ENCODE measurements around the gene NRP2. TPM values are rescaled to one million over a fixed set of nuclear protein-coding genes. Genes with fewer than 3 reads are reported as not detected.
A peak's percentile ranks its signal among the peaks of the same experiment; 100 is the strongest.

The NRP2 gene
- total and polyA plus RNA-seq, 7 experiments from 2014 or later: 0.35 to 23.7 (median 1.4) TPM

DNA sequence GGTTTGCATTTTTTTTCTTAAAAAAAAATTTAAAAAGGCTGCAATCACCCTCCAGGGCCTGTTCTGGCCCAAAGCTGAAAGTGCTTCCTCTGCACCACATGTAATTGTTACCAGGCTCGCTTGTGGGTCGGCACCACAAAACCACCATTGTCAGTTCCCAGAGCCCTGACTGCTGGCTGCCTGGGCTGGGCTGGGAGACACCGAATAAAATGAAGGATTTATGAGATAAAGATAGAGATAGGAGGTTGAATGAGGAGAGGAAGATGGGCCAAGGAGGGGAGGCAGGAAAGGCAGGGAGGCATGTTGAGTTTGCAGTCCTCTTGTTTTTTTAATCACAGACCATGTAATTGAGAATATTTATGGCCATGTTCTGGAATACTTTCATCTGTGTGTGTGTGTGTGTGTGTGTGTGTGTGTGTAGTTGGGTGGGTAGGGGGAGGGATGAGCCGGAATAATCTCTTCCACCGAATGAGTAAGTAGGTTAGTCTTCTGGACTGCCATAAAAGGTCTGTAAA is 14.7 kb downstream of the NRP2 start:
- Histone ChIP-seq H3K9me3 (ENCODE audit: control insufficient read depth in 2 of 3, low read length in 3 of 3) (no peaks in the 10 kb centered on the region), H3K27ac (ENCODE audit: low read depth, low read length) (no peak overlapping the region), H3K4me3 (ENCODE audit: low read length) (no peak overlapping the region), H3K4me1 (ENCODE audit: control insufficient read depth in 2 of 2, insufficient read depth in 2 of 2, low read length in 2 of 2) (no peaks in the 10 kb centered on the region), H3K27me3 (ENCODE audit: control insufficient read depth in 2 of 2, insufficient read depth in 2 of 2, low read length in 2 of 2) (no peaks in the 10 kb centered on the region), H3K36me3 (ENCODE audit: control insufficient read depth in 2 of 3, insufficient read depth in 3 of 3, low read length in 3 of 3) (no peaks in the 10 kb centered on the region)
- Mint-ChIP-seq H3K27ac (no peak overlapping the region), H3K27me3 (peaks cover 0 to 6% (median 0%) of the 10 kb centered on the region in 5 donors), H3K4me1 (peaks cover 0 to 21% (median 0%) of the 10 kb centered on the region in 7 donors), H3K36me3 (peaks cover 0 to 18% (median 0%) of the 10 kb centered on the region in 5 donors), H3K4me3 (no peak overlapping the region), H3K9me3 (peaks cover 0 to 2% (median 0%) of the 10 kb centered on the region in 11 donors)
- DNase-seq (no peak), ATAC-seq (no peak)
- intact Hi-C loops (cut with micrococcal nuclease): no loop called here
- CTCF ChIA-PET: no interaction called here
- POLR2A ChIA-PET: no interaction called here

DNA sequence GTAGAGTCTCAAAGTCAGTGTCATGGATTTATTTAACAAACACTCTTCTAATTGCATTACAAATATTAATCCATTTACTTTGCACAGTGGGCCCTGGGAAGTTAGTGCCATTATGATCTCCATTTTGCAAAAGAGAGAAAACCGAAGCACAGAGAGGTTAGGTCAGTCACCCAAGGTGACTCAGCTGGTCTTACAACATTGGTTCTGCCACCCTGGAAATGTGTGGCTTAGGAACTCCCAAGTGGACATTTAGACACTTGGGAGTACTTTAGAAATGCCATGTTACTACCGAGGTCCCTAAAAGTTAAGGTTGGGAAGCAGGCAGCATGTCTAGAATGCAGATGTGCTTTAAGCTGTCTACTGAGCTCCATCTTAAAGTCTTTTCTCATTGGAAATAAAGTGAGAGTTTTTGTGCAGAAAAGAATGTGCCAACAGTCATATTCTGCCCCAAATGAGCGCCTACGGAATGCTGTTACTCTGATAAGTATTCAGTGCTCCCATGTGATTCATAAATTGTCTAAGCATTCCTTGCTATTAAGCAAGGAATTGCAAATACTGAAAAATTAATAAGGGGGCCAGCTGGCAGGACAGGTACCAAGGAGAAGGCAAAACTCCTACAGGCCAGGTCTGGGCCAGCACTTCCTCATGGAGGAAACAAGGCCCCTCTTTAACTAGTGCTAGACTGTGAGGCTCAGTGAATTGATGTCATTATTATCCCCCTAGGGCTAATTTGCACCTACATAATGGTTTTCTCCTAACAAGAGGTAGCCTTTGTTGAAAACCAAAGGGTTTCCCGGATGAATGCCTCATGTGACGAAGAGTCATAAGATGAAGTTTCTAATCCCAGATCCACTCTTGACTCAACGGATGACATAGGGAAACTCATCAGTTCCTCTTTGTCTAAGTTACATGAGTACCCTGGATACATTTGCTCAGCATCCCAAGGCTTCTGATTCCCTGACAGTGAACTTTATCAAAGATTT is 16.3 kb downstream of the NRP2 start:
- POLR2A ChIA-PET: interaction anchor here (0.6 kb wide), 1 partner anchor 1349 kb away, joined by 4 read pairs; no protein-coding TSS in a partner anchor
- DNase-seq (no peak), ATAC-seq (peak; percentile 60)
- H3K27ac ChIP-seq (ENCODE audit: low read depth, low read length): no peak overlapping the region
- no peaks in the 10 kb centered on the region for H3K27me3 ChIP-seq (ENCODE audit: control insufficient read depth in 2 of 2, insufficient read depth in 2 of 2, low read length in 2 of 2)
- Mint-ChIP-seq H3K27me3 (peaks cover 0 to 5% (median 0%) of the 10 kb centered on the region in 5 donors), H3K4me1 (peaks cover 0 to 27% (median 0%) of the 10 kb centered on the region in 7 donors), H3K9me3 (peaks cover 0 to 2% (median 0%) of the 10 kb centered on the region in 11 donors), H3K36me3 (peaks cover 0 to 20% (median 0%) of the 10 kb centered on the region in 5 donors), H3K27ac (no peak overlapping the region), H3K4me3 (no peak overlapping the region)
- intact Hi-C loops (cut with micrococcal nuclease): no loop called here
- no peaks in the 10 kb centered on the region for H3K9me3 ChIP-seq (ENCODE audit: control insufficient read depth in 2 of 3, low read length in 3 of 3)
- CTCF ChIA-PET: no interaction called here
- no peaks in the 10 kb centered on the region for H3K36me3 ChIP-seq (ENCODE audit: control insufficient read depth in 2 of 3, insufficient read depth in 3 of 3, low read length in 3 of 3)
- H3K4me3 ChIP-seq (ENCODE audit: low read length): no peak overlapping the region
- no peaks in the 10 kb centered on the region for H3K4me1 ChIP-seq (ENCODE audit: control insufficient read depth in 2 of 2, insufficient read depth in 2 of 2, low read length in 2 of 2)

DNA sequence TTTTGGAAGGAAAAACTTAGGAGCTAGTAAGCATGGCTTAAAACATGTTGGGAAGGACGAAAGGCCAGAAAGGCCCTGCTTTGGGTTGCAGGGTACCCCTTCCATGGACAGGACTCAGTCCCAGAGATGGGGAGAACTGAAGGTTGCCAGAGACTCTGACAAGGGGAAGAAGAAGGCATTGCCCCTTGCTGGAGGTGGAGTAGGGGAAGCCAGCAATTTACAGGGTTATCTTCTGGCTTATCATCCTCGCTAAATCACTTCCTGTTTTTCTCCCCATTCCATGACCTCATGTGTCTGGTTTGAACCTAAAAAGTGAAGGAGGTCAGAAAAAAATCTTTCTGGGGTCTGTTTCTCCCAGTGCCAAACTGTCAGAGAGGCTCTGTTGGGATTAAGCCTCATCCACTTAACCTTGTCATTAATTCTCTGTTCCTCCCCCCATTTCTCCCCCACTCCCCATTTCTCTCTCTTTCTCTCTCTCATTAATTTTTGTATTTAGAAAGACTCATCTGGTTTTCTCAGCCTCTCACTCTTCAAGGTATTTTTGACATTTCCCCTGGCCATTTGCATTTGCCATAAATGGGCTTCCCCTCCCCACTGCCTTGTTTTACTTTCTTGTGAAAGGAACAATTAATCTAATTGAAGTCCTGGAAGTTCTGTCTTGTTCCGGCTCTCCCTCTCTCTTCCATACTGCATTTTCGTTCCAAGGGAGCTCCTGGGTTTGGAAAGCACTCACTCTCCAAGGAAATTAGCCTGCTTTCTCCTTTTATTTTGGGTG is 17.4 kb downstream of the NRP2 start:
- Histone ChIP-seq H3K9me3 (ENCODE audit: control insufficient read depth in 2 of 3, low read length in 3 of 3) (no peaks in the 10 kb centered on the region), H3K4me1 (ENCODE audit: control insufficient read depth in 2 of 2, insufficient read depth in 2 of 2, low read length in 2 of 2) (no peaks in the 10 kb centered on the region), H3K36me3 (ENCODE audit: control insufficient read depth in 2 of 3, insufficient read depth in 3 of 3, low read length in 3 of 3) (no peaks in the 10 kb centered on the region), H3K27me3 (ENCODE audit: control insufficient read depth in 2 of 2, insufficient read depth in 2 of 2, low read length in 2 of 2) (no peaks in the 10 kb centered on the region), H3K27ac (ENCODE audit: low read depth, low read length) (no peak overlapping the region), H3K4me3 (ENCODE audit: low read length) (no peak overlapping the region)
- intact Hi-C loops (cut with micrococcal nuclease): no loop called here
- CTCF ChIA-PET: no interaction called here
- DNase-seq (no peak), ATAC-seq (no peak)
- Mint-ChIP-seq H3K36me3 (peaks cover 0 to 21% (median 0%) of the 10 kb centered on the region in 5 donors), H3K27ac (peak overlapping the region in 1 of 9 donors; percentile 25), H3K27me3 (peaks cover 0 to 5% (median 0%) of the 10 kb centered on the region in 5 donors), H3K4me3 (no peak overlapping the region), H3K9me3 (peaks cover 0 to 2% (median 0%) of the 10 kb centered on the region in 11 donors), H3K4me1 (peaks cover 0 to 29% (median 0%) of the 10 kb centered on the region in 7 donors)
- POLR2A ChIA-PET: no interaction called here

DNA sequence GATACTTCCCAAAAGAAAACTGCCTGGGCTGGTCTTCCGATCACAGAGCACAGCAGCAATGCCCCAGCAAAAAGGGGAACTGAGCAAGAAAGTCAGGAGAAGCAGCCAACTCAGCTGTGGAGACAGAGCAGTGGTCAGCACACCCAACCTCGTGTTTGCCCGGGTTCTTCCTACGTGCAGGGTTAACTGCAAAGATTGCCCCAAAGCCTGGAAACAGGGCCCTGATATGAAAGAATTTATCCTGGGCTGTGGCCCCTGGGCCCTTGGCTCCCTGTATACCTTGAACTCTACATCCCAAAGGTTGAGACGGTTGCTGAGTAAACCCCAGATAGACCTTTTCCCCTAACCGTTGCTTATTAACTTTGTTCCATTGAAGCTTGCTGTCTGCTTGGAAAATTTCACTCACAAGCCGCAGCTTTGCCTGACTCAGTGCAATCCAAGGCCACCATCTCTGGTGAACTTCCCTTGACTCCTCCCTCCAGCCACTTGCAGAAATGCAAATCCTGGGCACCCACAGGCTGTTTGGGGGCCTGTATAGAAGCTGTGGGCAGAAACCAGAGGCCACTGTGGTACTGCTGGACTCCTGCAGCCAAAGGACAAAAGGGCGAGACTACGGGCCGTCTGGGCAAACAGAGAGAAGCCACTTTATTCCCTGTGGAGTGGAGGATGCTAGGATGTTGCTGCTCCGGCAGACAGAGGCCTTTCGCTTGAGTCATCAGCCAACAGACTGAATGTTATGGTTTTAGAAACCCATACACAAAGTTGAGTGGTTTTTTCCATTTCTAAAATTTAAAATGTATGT is 18.2 kb downstream of the NRP2 start:
- H3K27me3 Mint-ChIP-seq: peaks cover 0 to 5% (median 0%) of the 10 kb centered on the region in 5 donors
- DNase-seq (peak in 1 of 9 donors; percentile 49), ATAC-seq (peak; percentile 47)
- ChIA-PET POLR2A (interaction anchor here (0.7 kb wide), 1 partner anchor 11 kb away, joined by 3 read pairs; no protein-coding TSS in a partner anchor), CTCF (no interaction called here)
- Histone ChIP-seq H3K4me1 (ENCODE audit: control insufficient read depth in 2 of 2, insufficient read depth in 2 of 2, low read length in 2 of 2) (no peaks in the 10 kb centered on the region), H3K4me3 (ENCODE audit: low read length) (no peak overlapping the region), H3K27me3 (ENCODE audit: control insufficient read depth in 2 of 2, insufficient read depth in 2 of 2, low read length in 2 of 2) (no peaks in the 10 kb centered on the region), H3K9me3 (ENCODE audit: control insufficient read depth in 2 of 3, low read length in 3 of 3) (no peaks in the 10 kb centered on the region), H3K36me3 (ENCODE audit: control insufficient read depth in 2 of 3, insufficient read depth in 3 of 3, low read length in 3 of 3) (no peaks in the 10 kb centered on the region), H3K27ac (ENCODE audit: low read depth, low read length) (no peak overlapping the region)
- H3K27ac Mint-ChIP-seq: no peak overlapping the region
- intact Hi-C loops (cut with micrococcal nuclease): no loop called here
- H3K4me3 Mint-ChIP-seq: no peak overlapping the region
- H3K9me3 Mint-ChIP-seq: peaks cover 0 to 2% (median 0%) of the 10 kb centered on the region in 11 donors
- peaks cover 0 to 20% (median 0%) of the 10 kb centered on the region in 5 donors for H3K36me3 Mint-ChIP-seq
- peaks cover 0 to 28% (median 0%) of the 10 kb centered on the region in 7 donors for H3K4me1 Mint-ChIP-seq

DNA sequence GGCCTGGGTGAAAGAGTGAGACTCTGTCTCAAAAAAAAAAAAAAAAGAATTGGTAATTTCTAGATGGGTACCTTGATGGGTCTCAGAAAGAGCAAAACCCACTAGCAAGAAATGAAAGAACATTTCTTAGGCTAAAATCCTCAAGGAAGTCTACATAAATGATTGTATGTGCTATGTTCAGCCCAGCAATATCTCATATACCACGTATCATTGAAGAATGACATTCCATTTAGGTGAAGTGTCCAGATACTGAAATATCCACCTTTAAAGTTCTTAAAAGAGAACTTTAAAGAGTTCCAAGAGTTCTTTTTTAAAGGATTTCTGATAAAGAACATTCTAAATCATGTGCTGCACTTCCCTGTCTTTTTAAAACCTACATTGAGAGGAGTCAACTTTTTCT is 19.2 kb downstream of the NRP2 start:
- Mint-ChIP-seq H3K4me1 (peaks cover 0 to 38% (median 5%) of the 10 kb centered on the region in 7 donors), H3K9me3 (peaks cover 0 to 2% (median 0%) of the 10 kb centered on the region in 11 donors), H3K27me3 (peaks cover 0 to 5% (median 0%) of the 10 kb centered on the region in 5 donors), H3K36me3 (peaks cover 0 to 24% (median 0%) of the 10 kb centered on the region in 5 donors), H3K27ac (no peak overlapping the region), H3K4me3 (no peak overlapping the region)
- Histone ChIP-seq H3K36me3 (ENCODE audit: control insufficient read depth in 2 of 3, insufficient read depth in 3 of 3, low read length in 3 of 3) (no peaks in the 10 kb centered on the region), H3K4me1 (ENCODE audit: control insufficient read depth in 2 of 2, insufficient read depth in 2 of 2, low read length in 2 of 2) (peaks cover 0 to 2% of the 10 kb centered on the region in 2 donors), H3K27me3 (ENCODE audit: control insufficient read depth in 2 of 2, insufficient read depth in 2 of 2, low read length in 2 of 2) (no peaks in the 10 kb centered on the region), H3K27ac (ENCODE audit: low read depth, low read length) (no peak overlapping the region), H3K9me3 (ENCODE audit: control insufficient read depth in 2 of 3, low read length in 3 of 3) (no peaks in the 10 kb centered on the region), H3K4me3 (ENCODE audit: low read length) (no peak overlapping the region)
- POLR2A ChIA-PET: no interaction called here
- DNase-seq (no peak), ATAC-seq (no peak)
- intact Hi-C loops (cut with micrococcal nuclease): no loop called here
- CTCF ChIA-PET: no interaction called here

DNA sequence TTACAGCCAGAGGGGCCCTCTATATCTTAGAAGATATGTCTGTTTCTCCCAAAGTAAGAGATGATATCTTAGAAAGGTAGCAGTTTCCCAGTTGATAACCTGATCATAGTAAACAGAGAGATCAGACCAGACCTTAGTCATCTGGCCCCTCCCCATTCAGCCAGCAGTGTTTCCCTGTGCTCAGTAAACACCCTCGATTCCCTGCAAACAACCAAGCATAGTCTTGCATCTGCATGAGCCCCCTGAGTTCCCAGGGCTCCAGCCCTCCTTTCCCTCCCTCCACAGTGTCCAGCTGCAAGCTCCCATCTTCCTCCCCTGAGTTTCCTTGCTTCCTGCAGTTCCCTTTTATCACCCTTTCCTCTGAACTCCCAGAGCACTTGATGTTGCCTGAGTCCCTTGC is 20.3 kb downstream of the NRP2 start:
- no peak overlapping the region for H3K27ac Mint-ChIP-seq

More for the DNA sequence above, 20.3 kb downstream of the NRP2 start:
- ChIA-PET CTCF (no interaction called here), POLR2A (no interaction called here)
- H3K36me3 ChIP-seq (ENCODE audit: control insufficient read depth in 2 of 3, insufficient read depth in 3 of 3, low read length in 3 of 3): no peaks in the 10 kb centered on the region
- no peak overlapping the region for H3K27ac ChIP-seq (ENCODE audit: low read depth, low read length)
- DNase-seq (no peak), ATAC-seq (no peak)
- no peaks in the 10 kb centered on the region for H3K9me3 ChIP-seq (ENCODE audit: control insufficient read depth in 2 of 3, low read length in 3 of 3)
- Mint-ChIP-seq H3K4me1 (peaks cover 0 to 47% (median 11%) of the 10 kb centered on the region in 7 donors), H3K36me3 (peaks cover 0 to 19% (median 0%) of the 10 kb centered on the region in 5 donors), H3K27me3 (peaks cover 0 to 5% (median 0%) of the 10 kb centered on the region in 5 donors), H3K9me3 (peaks cover 0 to 1% (median 0%) of the 10 kb centered on the region in 11 donors), H3K4me3 (no peak overlapping the region)
- no peak overlapping the region for H3K4me3 ChIP-seq (ENCODE audit: low read length)
- H3K27me3 ChIP-seq (ENCODE audit: control insufficient read depth in 2 of 2, insufficient read depth in 2 of 2, low read length in 2 of 2): no peaks in the 10 kb centered on the region
- intact Hi-C loops (cut with micrococcal nuclease): no loop called here
- H3K4me1 ChIP-seq (ENCODE audit: control insufficient read depth in 2 of 2, insufficient read depth in 2 of 2, low read length in 2 of 2): peaks cover 0 to 11% of the 10 kb centered on the region in 2 donors
